HG02943 (cell line): ENCODE measurements around the gene ARNT2.

Source experiments
- ATAC-seq: cut with Tn5 transposase; IDR thresholded peaks from one replicate; pipeline ENCODE4 v1.9.1; 2021; ENCODE audit warnings: mild to moderate bottlenecking, low read depth, moderate library complexity; ENCODE audit not compliant: unreplicated experiment

Gene ARNT2

DNA sequence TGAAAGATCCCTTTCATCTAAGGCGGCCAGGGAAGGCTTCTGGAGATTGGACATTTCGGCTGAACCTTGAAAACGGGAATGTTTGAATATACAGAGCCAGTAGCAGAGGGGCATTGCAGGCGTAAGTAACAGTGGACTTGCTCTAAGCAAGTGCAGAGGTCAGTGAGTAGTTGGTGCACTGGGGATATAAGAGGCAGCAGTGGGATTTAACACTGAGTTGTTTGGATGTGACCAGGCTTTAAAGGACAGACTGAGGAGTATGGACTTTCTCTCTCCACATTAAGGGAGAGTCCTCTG, 1.3 kb downstream of the ARNT2 start:
- ATAC-seq, result no peak

DNA sequence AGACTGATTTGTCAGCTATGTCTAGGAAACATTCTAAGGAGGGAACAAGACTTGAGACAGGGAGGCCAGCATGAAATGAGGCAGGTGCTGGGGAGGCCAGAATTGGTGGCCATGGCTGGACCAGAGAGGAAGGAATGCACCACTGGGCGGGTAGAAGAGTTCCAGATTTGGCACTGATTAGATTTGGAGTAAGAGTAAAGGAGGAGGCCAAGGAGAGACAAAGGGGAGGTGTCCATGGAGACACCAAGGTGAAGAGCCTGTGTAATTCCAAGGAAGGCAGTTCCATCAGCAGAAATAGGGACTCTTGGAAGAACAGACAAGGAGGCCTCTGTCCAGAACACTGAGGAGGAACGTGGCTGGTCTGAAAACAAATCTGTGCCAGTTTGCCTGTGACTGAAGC, 1.8 kb downstream of the ARNT2 start:
- no peak for ATAC-seq

DNA sequence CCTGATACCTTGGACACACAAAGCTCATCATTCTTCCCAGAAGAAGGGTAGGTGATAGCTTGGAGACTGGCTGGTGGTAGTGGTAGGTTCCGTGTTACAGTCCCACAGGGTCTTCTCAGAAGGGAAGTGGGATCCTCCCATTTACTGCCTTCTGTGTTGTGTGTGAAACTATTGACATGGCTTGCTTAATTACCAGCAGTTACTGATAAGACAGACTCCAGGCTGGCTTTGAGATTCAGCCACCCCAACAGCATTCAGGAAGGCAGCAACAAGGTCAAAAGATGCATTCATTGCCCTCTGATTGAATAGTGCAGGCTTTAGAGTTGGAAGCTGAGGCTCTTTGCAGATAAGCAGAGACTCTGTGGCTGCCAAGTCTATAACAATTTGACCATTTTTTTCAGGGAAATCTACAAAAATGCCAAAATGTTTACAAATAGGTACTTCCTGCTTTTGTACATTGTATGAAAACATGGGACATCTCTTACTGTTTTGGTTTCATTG, 7.7 kb downstream of the ARNT2 start:
- no peak for ATAC-seq

DNA sequence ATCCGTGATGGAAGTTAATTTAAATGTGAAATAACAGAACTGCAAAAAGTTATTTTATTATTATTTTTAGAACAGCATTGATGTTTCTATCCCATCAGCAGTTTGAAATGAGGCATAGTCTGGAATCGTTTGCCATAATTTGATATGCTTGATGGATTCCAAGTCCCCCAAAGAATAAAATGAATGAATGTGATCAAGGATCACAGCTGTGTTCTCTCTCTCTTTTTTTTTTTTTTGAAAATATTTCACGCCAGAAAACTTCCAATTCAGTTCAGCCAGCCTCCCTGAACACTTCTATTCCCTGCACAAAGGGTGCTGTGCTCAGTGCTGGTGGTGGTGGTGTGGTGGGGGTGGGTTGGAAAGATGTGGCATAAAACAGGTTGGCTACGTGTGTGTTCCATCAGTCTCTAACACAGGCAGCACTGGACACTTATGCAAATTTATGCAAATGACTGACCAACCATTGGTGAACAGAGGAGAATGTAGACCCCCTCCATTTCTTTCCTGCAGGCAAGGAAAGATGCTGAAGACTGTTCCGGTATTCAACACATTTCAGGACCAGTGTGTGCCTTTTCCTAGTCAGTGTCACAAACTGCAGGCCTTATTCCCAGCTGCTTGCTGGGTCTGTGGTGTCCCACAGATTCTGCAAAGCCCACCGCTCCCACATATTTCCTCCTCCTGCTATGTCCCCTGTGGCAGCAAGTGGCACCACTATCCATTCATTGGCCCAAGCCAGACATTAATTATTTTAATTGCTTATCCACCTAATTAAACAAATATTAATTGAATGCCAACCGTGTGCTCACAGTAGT, 10.6 kb downstream of the ARNT2 start:
- no peak for ATAC-seq

- ATAC-seq, result no peak
Measured at GRCh38 chr15:80415358-80415670, 11.1 kb downstream of the ARNT2 start.

GRCh38 chr15:80416702-80417101, 12.5 kb downstream of the ARNT2 start:
- ATAC-seq, result no peak

- ATAC-seq, result no peak
Measured at GRCh38 chr15:80418892-80419537, 14.8 kb downstream of the ARNT2 start.

DNA sequence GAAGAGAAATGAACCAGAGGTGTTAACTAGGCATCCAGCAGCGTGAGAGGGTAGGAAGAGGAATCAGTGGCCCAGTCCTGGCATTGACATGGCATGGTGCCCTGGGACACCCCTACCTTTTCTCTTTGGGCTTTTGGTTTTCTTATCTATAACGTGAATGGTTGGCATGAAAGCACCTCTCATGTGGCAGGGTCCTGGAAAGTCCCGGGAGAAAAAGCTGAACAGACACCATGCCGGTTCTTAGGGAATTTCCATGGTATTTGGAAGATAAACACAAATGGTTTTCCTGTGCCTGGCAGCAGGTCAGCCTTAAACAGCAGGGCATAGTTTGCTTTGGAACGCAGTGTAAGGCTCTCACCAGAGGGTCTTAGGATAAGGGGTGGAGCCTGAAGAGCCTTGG, 15.4 kb downstream of the ARNT2 start:
- ATAC-seq, result no peak

DNA sequence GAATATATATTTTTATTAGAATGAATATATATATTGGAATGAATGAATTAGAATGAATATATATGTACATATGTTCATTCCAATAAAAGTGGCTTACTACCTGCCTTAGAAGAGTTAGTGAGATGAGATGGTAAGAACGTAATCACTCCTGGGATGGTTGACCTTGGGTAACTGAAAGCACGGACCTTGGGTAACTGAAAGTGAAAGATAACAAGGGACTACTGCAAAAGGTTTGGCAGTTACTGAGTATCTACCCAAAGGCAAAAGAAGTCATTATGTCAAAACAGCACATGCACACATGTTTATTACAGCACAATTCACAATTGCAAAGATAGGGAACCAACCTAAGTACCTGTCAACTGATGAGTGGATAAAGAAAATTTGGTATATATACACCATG, 16.5 kb downstream of the ARNT2 start:
- no peak for ATAC-seq

GRCh38 chr15:80423215-80423614, 19.0 kb downstream of the ARNT2 start:
- ATAC-seq, result no peak

DNA sequence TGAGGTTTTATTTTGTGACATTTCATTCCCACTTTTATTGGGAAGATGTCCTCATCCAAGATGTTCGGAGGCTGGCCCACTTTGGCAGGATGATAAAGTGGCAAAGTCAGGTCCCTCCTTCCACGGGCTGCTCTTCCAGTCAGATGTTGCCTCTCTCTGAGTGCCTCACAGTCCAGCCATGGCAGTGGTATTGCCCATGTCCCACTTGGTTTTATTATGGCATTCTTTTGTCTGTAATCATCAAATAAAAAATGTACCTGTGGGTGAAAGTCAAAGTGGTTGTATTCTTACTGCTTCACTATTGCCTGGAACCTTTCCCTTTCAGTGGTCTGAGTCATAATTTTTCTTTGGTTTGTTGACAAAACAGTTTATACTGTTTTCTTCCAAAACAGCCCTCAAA, 20.2 kb downstream of the ARNT2 start:
- no peak for ATAC-seq

DNA sequence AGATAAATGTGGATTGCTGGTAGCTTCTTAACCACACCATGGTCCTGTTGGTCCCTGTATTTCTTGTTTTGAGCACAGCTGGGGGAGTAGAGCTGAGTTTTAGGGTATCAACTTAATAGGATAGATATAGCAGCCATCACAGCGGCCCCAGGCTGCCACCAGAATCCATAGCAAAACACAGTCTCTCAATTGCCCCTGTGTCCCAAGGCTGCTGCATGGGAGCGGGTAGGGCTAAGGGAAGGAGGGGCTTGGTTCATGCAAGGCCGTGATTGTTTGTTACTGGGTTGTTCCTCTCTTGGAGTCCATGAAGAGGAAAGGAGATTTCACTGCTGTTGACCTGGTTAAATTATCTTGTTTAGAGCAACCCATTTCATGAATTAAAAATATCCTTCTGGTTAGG, 22.1 kb downstream of the ARNT2 start:
- ATAC-seq, result no peak

DNA sequence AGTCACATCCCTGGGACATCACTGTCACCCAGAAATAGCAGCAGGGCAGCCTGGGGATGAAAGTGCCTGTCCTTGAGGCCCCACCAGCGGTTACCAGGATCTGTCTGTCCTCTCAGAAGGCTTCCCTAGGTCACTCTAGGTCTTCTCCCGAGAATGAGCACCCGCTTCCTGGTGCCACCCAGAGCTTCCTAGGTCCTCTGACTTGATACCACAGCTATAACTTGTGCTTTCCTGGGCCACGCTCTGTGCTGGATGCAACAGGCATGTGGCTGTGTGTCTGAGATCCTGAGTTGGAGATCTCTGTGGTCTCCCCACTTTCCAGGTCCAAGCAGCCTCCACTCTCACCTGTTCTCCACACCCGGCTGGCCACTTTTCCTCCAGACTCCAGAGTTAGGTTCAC, 25.8 kb downstream of the ARNT2 start:
- no peak for ATAC-seq

DNA sequence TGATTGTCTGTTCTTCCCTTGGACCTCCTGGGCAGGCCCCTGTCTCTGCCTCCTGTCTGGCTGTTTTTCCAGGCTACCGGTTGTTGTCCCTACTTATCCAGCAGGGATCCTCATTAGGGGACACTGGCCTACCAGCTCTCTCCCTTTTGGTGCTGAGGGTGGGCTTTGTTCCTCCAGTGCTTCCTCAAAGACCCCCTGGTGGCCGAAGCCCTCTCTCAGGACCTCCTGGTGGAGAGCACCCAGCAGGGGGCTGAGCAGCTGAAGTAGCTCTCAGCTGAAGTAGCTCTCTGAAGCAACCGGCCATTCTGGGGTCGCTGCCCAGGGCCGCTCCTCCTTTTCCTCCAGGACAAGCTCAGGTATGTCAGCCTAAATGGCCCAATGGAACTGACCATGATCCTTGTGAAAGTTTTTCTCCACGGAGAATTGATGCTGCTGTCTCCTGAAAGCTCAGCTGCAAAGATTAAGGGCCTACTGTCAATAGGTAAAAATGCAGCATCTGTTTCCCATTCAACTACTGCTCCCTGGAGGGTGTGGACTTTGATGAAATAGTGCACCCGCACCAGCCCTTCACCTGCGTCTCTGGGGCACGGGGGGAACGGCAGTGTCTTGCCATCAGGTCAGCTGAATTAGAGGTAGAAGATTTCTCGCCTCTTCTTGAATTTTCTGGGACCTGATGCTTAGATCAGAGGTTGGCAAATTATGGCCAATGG, 27.6 kb downstream of the ARNT2 start:
- no peak for ATAC-seq

GRCh38 chr15:80432345-80432702, 28.1 kb downstream of the ARNT2 start:
- no peak for ATAC-seq

GRCh38 chr15:80433836-80434235, 29.7 kb downstream of the ARNT2 start:
- no peak for ATAC-seq

- ATAC-seq, result no peak
Measured at GRCh38 chr15:80434926-80435720, 30.9 kb downstream of the ARNT2 start.

- ATAC-seq, result no peak
Measured at GRCh38 chr15:80436511-80437307, 32.5 kb downstream of the ARNT2 start.

DNA sequence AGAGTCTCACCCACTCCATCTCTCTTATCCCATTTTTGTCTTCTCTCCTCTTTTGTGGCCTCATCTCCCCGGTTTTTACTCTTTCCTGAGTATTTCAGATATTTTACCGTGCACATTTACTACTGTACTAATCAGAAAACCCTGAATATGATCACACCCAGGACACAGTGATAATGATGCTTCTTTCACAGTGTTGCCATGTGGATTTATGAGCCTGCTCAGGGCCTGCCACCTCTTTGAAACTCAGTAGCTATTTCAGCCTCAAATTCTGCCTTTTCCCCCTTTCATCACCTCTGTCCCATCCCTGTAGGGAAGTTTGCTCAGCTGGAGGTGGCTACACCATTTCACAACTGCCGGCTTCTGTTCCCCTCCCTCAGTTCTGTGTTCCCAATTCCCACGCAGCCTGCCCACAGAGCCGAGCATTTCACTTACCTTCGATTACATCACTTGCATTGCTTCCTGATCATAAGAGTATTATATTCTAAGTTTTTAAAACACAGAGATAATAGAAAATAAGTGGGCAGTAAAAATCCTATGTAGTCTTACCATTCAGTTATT, 33.2 kb downstream of the ARNT2 start:
- no peak for ATAC-seq

DNA sequence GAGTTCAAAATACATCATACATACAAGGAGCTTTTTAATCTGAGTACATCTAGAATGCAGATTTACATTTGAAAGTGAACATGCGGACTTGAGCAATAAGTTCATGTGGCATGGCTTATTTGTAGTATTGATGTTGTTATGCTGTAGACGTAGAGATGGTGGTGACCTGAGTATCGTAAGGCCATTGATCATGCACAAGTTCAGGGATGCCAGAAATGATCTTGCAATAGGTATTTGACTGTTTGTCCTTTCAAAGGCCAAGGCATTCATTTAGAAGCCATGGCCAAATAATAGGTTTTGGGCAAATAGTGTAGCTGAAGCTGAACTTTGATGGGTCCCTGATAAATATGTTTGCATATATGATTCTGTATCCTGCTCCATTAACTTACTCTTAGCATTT, 35.0 kb downstream of the ARNT2 start:
- ATAC-seq, result no peak
